ENCODE measurements around the gene PLCXD1. TPM values are rescaled to one million over a fixed set of nuclear protein-coding genes. Genes with fewer than 3 reads are reported as not detected.

The PLCXD1 gene
- total RNA-seq, 1 experiment from 2014 or later, result 19.1 TPM

- Mint-ChIP-seq H3K4me1 (ENCODE audit: low read depth, unreplicated experiment) (no peaks in the 10 kb centered on the region), H3K27me3 (ENCODE audit: unreplicated experiment) (no peaks in the 10 kb centered on the region), H3K27ac (ENCODE audit: unreplicated experiment) (no peak overlapping the region), H3K36me3 (ENCODE audit: insufficient read depth, unreplicated experiment) (peaks cover 28% of the 10 kb centered on the region), H3K4me3 (ENCODE audit: low read depth, unreplicated experiment) (no peak overlapping the region), H3K9me3 (ENCODE audit: low read depth, unreplicated experiment) (no peaks in the 10 kb centered on the region)
- DNase-seq, result no peak
- intact Hi-C loops (cut with micrococcal nuclease; ENCODE audit: unreplicated experiment), result no loop called here
- CTCF ChIA-PET, result no interaction called here
- no peak for TF ChIP-seq CTCF (IDR thresholded peaks at IDR 0.05; ENCODE audit: unreplicated experiment)
- no TSS peak for BruUV-seq (replicated peaks)
These were observed 31.6 kb downstream of the PLCXD1 start for GRCh38 chrX:312621-313331.

GRCh38 chrX:313546-313945 lies 32.4 kb downstream of the PLCXD1 start:
- no peaks in the 10 kb centered on the region for H3K4me1 Mint-ChIP-seq (ENCODE audit: low read depth, unreplicated experiment)
- no peak overlapping the region for H3K4me3 Mint-ChIP-seq (ENCODE audit: low read depth, unreplicated experiment)
- intact Hi-C loops (cut with micrococcal nuclease; ENCODE audit: unreplicated experiment), result no loop called here
- CTCF ChIA-PET, result no interaction called here
- no TSS peak for BruUV-seq (replicated peaks)
- peaks cover 28% of the 10 kb centered on the region for H3K36me3 Mint-ChIP-seq (ENCODE audit: insufficient read depth, unreplicated experiment)
- H3K27me3 Mint-ChIP-seq (ENCODE audit: unreplicated experiment), result no peaks in the 10 kb centered on the region
- no peak overlapping the region for H3K27ac Mint-ChIP-seq (ENCODE audit: unreplicated experiment)
- no peak for TF ChIP-seq CTCF (IDR thresholded peaks at IDR 0.05; ENCODE audit: unreplicated experiment)
- H3K9me3 Mint-ChIP-seq (ENCODE audit: low read depth, unreplicated experiment), result peaks cover 3% of the 10 kb centered on the region
- DNase-seq, result no peak

- peaks cover 31% of the 10 kb centered on the region for H3K36me3 Mint-ChIP-seq (ENCODE audit: insufficient read depth, unreplicated experiment)
- no TSS peak for BruUV-seq (replicated peaks)
- H3K9me3 Mint-ChIP-seq (ENCODE audit: low read depth, unreplicated experiment), result peaks cover 3% of the 10 kb centered on the region
- TF ChIP-seq CTCF (IDR thresholded peaks at IDR 0.05; ENCODE audit: unreplicated experiment), result no peak
- CTCF ChIA-PET, result no interaction called here
- DNase-seq, result no peak
- intact Hi-C loops (cut with micrococcal nuclease; ENCODE audit: unreplicated experiment), result no loop called here
- H3K27me3 Mint-ChIP-seq (ENCODE audit: unreplicated experiment), result no peaks in the 10 kb centered on the region
- H3K4me3 Mint-ChIP-seq (ENCODE audit: low read depth, unreplicated experiment), result no peak overlapping the region
- no peaks in the 10 kb centered on the region for H3K4me1 Mint-ChIP-seq (ENCODE audit: low read depth, unreplicated experiment)
- H3K27ac Mint-ChIP-seq (ENCODE audit: unreplicated experiment), result no peak overlapping the region
These were observed 32.9 kb downstream of the PLCXD1 start for GRCh38 chrX:314049-314448.

- intact Hi-C loops (cut with micrococcal nuclease; ENCODE audit: unreplicated experiment), result no loop called here
- no peak for TF ChIP-seq CTCF (IDR thresholded peaks at IDR 0.05; ENCODE audit: unreplicated experiment)
These were observed 33.8 kb downstream of the PLCXD1 start for GRCh38 chrX:314781-315595.

More at GRCh38 chrX:314781-315595, 33.8 kb downstream of the PLCXD1 start:
- Mint-ChIP-seq H3K9me3 (ENCODE audit: low read depth, unreplicated experiment) (peaks cover 3% of the 10 kb centered on the region), H3K4me3 (ENCODE audit: low read depth, unreplicated experiment) (no peak overlapping the region), H3K36me3 (ENCODE audit: insufficient read depth, unreplicated experiment) (peaks cover 40% of the 10 kb centered on the region), H3K27me3 (ENCODE audit: unreplicated experiment) (no peaks in the 10 kb centered on the region), H3K4me1 (ENCODE audit: low read depth, unreplicated experiment) (no peaks in the 10 kb centered on the region), H3K27ac (ENCODE audit: unreplicated experiment) (no peak overlapping the region)
- BruUV-seq (replicated peaks), result TSS peak; percentile 20
- CTCF ChIA-PET, result no interaction called here
- no peak for DNase-seq
